Activated CD4-positive, alpha-beta T cell treated with anti-CD3 and anti-CD28 coated beads, Interleukin-2, amount 50 U/mL, for 1 hour (primary cell): ENCODE results near the gene ATOH8.

Experiments used
- DNase-seq: peaks from one replicate; pipeline ENCODE4 v3.0.0-alpha.2; 2020

Gene ATOH8

GRCh38 chr2:85736456-85737355, 17.1 kb upstream of the ATOH8 start:
- DNase-seq, result no peak

DNA sequence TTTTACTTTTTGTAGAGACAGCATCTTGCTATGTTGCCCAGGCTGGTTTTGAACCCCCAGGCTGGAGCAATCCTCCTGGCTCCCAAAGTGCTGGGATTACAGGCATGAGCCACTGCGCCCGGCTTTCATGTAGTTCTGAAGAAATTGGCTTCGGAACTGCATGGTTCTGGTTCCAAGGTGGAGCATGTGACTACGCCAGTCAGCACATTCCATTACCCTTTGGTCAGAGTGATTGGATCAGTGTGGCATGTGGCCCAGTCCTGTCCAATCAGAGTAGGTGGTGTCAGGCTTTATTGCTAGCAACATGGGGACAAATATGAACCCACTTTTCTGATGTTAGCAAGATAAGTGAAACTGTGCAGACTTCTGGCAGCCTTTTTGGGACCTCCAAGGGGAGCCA, 16.3 kb upstream of the ATOH8 start:
- no peak for DNase-seq

- no peak for DNase-seq
These were observed 15.8 kb upstream of the ATOH8 start for GRCh38 chr2:85737961-85738360.

DNA sequence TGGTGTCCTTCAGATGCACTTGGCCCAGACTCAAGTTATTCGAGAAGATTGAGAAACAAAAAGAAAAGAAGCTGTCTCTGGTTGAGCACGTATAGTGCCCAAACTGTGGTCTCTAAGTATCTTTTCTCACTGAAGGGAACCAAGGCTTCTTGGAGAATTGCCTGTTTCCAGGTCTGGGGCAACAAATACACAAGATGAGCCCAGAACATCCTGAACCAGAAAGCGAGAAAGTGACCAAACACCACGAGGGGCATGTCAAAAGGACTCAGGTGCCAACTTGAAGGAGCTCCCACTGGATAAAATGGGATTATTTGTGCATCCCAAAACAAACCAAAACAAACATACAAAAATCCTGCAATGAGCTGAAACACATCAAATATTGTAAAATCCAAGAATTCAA, 13.6 kb upstream of the ATOH8 start:
- no peak for DNase-seq

DNA sequence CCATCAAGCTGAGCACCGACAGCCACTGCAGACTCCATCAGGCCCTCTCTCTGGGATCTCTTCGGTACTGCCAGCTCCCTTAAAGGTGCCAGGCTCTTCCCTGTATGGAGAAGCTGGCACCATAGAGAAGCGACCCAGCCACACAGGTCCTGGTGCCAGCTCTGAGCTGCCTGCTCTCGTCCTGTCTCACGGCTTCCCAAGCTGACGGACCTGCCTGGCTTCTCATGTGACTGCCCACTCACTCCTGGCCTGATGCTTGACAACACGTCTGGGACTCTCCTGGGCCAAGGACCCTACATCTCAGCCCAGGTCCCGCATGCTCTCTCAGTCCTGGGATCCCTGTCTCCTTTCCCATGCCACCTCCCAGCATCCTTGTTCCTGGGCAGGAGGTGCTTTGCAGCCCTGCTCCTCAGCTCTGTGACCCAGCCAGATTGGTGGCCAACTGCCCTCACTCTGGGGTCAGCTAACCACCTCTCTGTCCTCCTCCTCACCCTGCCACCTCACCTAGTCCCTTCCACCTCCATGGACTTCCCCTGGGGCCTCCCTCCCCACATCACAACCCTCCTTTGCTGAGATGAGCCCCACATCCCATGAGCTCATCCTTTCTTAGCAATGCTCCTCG, 12.5 kb upstream of the ATOH8 start:
- DNase-seq, result no peak

DNA sequence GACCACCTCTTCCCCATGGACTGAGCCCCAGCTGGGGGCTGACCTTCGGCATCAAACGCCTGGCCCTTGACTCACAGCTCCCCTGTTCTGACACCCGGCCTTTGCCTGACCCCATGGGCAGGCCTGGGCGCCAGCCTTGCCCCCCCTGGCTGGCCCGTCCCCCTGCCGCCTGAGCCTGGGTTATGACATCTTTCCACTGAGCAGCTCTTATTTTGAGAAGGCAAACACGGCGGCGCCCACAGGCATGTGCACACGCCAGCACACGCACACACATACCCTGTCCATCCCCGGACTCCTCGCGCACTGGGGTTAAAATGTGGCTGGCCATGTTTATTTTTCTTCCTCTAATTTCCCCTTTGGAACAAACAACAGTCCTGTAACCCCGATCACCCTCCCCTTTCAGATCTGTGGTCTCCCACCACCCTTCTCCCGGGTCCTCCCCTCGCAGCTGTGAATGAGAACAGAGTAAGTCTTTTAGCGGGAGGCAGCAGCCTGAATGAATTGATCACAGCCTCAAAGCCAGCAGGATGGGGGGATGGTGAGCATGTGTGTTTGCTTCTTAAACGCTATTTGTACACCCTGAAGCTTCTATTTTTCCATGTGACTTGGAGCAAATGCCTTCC, 11.8 kb upstream of the ATOH8 start:
- no peak for DNase-seq

GRCh38 chr2:85743304-85743978, 10.3 kb upstream of the ATOH8 start:
- DNase-seq, result no peak

DNA sequence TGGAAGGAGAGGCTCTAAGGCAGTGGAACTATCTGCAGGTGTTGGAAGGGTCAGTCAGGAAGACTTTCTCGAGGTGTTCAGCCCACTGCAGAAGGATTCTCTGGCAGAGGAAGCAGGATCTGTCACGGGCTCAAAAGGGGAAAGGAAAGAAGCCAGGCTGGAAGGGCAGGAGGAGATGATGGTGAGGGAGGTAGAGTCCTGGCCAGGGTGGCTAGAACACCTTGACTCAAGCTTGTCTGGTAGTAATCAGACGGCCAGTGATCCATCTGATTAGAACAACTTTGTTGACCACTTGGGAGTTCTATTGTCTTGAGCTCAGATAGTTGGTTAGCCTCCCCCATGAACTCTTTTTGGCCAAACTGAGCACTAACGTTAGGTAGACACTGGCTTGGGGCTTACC, 9.7 kb upstream of the ATOH8 start:
- no peak for DNase-seq

DNA sequence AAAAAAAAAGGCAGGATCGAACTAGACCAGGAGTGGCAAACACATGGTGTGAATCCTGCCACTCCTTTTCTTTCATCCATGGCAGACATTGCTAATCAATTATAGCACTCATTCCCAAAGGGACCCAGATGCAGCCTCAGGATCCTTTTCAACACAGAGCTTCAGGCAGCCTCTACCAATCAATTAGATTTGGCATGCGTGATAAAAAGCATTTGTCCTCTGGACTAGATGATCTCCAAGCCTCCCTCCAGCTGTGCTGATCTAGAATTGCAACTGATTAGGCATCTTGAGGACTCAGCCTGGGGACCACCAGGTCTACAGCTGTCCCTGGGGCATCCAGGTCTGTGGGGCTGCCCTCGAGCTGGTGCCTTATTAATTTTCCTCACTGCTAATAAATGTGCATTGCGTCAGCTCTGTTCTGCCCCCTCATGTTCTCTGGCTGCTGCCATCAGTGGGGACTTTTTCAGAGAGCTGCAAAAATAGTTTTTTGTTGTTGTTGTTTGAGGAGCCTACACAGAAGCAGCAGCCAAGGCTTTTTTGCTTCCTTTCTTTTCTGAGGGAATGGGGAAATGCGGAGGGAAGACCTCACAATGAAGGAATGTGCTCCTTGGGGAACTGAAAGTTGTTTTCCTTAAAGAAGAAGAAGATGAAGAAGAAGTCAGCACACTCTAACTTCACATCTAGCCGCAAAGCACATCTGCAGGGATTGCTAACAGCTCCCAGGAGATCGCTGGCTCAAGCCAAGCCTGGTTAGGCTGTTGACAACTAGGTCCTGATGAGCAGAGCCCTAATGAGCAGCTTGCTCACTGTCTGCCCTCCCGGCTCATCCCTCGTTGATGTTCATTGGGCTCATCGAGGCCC, 8.8 kb upstream of the ATOH8 start:
- no peak for DNase-seq

GRCh38 chr2:85745619-85746018, 8.2 kb upstream of the ATOH8 start:
- DNase-seq, result no peak

DNA sequence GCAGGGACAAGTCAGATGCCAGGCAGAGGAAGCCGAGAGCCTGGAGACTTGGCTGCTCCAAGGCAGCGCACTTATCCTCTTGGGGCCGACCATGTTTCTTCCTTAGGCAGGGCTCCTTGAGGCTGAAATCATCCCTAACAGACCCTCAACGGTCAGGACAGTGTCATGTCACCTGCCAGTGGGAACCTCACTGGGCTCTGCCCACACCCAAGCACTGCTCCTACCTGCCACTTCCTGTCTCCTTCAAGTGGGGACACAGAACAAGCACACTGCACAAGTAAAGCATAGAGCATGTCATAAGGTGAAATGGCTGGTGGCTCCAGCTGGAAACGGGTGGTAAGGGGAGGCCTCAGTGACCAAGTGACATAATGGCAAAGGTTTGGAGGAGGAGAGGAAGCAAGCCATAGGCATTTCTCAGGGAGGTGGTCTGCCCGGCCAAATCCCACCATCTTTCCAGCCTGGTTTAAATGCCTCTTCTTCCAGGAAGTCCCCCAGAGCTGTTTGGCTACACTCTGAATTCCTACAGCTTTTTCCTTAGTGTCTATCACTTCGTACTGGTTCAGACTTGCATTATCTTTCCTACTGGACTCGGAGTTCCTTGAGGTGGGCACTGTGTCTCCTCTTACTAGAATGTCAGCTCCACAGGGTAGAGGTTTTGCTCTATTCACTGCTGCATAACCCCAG, 7.3 kb upstream of the ATOH8 start:
- DNase-seq, result no peak

GRCh38 chr2:85747441-85747840, 6.3 kb upstream of the ATOH8 start:
- DNase-seq, result no peak

DNA sequence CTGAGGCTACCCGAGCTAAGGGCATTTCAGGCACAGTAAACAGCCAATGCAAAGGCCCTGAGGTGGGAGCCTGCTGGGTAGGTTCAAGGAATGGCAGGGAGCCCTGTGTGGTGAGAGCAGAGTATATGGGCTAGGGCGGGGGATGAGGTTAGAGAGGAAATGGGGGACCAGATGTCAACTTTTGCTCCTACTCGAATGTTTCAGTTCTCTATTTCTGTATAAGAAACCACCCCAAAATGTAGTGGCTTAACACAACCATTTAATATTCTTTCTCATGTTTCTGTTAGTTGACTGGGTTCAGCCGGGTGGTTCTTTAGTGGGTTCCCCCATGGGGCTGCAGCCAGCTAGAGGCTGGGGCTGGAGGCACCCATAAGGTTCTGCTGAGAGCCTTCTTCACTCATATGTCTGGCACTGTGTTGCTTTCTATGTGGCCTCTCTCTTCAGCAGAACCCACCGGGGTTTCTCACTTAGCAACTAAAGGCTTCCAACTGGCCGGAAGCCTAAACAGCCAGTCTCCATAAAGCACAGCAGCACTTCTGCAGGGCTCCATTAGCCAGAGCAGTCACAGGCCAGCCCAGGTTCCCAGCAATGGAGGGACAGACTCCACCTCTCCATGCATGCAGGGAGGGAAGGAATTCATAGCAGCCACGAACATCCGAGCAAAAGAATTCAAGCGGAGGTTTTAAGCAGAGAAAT, 5.6 kb upstream of the ATOH8 start:
- no peak for DNase-seq

- no peak for DNase-seq
These were observed 4.6 kb upstream of the ATOH8 start for GRCh38 chr2:85748985-85749875.

DNA sequence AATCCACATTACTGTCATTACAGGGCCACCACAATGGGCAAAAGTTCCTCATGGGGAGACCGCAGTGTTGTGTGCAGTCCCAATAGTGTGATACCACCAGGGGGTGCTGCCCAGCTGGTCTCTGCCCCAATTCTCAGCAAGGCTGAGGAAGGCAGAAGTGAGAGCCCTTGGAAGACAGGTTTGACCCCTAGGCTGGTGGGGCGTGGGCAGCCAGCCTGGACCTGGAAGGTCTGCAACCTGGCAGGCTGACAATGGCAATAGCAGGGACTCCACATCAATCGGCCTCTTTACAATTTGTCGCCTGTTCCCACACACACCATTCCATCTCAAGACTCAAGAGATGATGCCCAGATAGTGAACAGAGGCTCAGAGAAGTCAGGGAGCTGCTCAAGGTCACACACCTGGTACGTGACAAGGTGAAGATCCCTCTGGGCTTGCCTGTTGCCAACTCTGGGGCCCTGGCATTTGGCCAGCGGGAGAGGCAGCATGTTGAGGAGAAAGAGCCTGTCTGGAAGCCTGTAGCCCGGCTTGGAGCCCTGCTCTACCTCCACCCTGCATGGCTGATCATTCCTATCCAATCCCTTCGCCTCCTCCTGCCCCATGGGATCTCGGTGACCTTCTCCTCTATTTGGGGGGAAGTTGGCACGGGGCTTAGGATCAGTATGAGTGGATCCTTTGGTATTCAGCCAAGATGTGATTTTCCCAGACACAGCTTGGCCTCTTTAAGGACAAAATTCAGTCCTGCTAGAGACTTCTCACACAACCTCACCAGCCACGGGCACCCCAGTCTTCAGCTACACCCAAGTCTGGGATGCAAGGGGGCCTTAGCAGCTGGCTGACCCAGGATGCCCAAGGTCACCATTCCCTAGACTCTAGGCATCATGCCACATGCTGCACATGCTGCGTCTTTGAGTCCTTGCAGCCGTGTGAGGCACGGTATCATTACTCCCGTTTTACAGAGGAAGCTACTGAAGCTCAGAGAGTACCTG, 2.9 kb upstream of the ATOH8 start:
- peak; percentile 53 for DNase-seq

GRCh38 chr2:85751627-85752026, 2.2 kb upstream of the ATOH8 start:
- DNase-seq, result no peak

DNA sequence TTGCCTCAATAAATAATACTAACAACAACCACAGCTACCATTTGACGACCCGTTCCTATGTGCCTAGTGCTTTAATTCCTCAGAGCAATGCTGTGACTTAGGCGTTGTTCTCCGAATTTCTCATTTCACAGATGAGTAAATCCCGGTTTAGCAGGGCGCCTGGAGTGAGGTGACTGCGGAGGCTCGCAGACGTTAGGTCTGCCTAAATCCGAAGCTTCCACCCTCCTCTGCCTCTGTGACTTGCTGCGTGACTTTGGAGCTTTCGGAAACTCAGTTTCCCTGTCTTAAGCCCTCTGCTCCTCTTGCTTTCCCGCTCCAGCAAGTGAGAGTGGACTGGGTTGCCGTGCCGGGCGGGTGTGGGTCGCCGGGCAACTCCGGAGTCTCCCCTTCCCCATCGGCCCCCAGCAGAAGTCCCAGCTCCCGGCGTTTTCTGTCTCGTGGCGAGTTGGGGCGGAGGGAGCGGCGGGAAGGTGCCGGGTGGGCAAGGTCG, 711 bp upstream of the ATOH8 start:
- no peak for DNase-seq

GRCh38 chr2:85754313-85755095, 713 bp downstream of the ATOH8 start:
- DNase-seq, result peak; percentile 35
